HepG2 (cell line): Measurements from ENCODE around the gene RRAS2.

Experiments
- CTCF ChIP-seq: sonication (generic); formaldehyde crosslinking; IDR thresholded peaks from 2 replicates; pipeline ENCODE4 v1.5.0; 2020; ENCODE audit warnings: mild to moderate bottlenecking, missing genetic modification reagents, moderate library complexity
- HMGA1 ChIP-seq: sonication (generic); formaldehyde crosslinking; conservative IDR thresholded peaks from 2 replicates; pipeline ENCODE4 v1.4.0; 2020; ENCODE audit warnings: missing genetic modification reagents
- JUND ChIP-seq: sonication (generic); formaldehyde crosslinking; IDR thresholded peaks from 2 replicates; pipeline ENCODE4 v1.8.0; 2022; ENCODE audit warnings: mild to moderate bottlenecking, missing genetic modification reagents
- PCBP2 ChIP-seq: fragments of 200-400 bp; formaldehyde crosslinking; optimal IDR thresholded peaks from 2 replicates; pipeline ENCODE3; 2018; ENCODE audit warnings: low read length, low read depth; ENCODE audit not compliant: poor library complexity, severe bottlenecking
- POLR2A ChIP-seq, 2 experiments: IDR thresholded peaks; 2 replicates each; pipeline ENCODE4 v1.6.1; 2011; ENCODE audit warnings: low read depth in 2 of 2, low read length in 2 of 2, mild to moderate bottlenecking in 1 of 2, moderate library complexity in 1 of 2; ENCODE audit not compliant: insufficient read depth in 1 of 2
- POLR2AphosphoS5 ChIP-seq: IDR thresholded peaks from 2 replicates; pipeline ENCODE4 v1.6.1; 2012; ENCODE audit warnings: low read depth, low read length
- SMAD9 ChIP-seq: sonication (generic); formaldehyde crosslinking; IDR thresholded peaks from 2 replicates; pipeline ENCODE4 v1.5.1; 2020; ENCODE audit warnings: mild to moderate bottlenecking, missing genetic modification reagents
- ZNF136 ChIP-seq: sonication (generic); formaldehyde crosslinking; IDR thresholded peaks from 2 replicates; pipeline ENCODE4 v1.8.1; 2022; ENCODE audit warnings: low read depth, mild to moderate bottlenecking, moderate library complexity, missing genetic modification reagents

- no peak for TF ChIP-seq CTCF (CRISPR knock-in tag)
- no peak for TF ChIP-seq JUND (CRISPR knock-in tag)
- no peak for TF ChIP-seq POLR2A (IDR thresholded peaks at IDR 0.05; ENCODE audit: insufficient read depth in 1 of 2, low read depth in 2 of 2, low read length in 2 of 2)
- TF ChIP-seq SMAD9 (CRISPR knock-in tag), result no peak
- TF ChIP-seq POLR2AphosphoS5, result no peak
- TF ChIP-seq ZNF136 (CRISPR knock-in tag), result no peak
- no peak for TF ChIP-seq PCBP2
- TF ChIP-seq HMGA1 (CRISPR knock-in tag), result no peak
Measured at GRCh38 chr11:14336507-14337503, 22.2 kb downstream of the RRAS2 start.
